Measurements from ENCODE around the gene GOLGA3. TPM values are rescaled to one million over a fixed set of nuclear protein-coding genes. Genes with fewer than 3 reads are reported as not detected.

Gene GOLGA3
- total RNA-seq, 1 donor from 2014 or later, result 109 TPM

DNA sequence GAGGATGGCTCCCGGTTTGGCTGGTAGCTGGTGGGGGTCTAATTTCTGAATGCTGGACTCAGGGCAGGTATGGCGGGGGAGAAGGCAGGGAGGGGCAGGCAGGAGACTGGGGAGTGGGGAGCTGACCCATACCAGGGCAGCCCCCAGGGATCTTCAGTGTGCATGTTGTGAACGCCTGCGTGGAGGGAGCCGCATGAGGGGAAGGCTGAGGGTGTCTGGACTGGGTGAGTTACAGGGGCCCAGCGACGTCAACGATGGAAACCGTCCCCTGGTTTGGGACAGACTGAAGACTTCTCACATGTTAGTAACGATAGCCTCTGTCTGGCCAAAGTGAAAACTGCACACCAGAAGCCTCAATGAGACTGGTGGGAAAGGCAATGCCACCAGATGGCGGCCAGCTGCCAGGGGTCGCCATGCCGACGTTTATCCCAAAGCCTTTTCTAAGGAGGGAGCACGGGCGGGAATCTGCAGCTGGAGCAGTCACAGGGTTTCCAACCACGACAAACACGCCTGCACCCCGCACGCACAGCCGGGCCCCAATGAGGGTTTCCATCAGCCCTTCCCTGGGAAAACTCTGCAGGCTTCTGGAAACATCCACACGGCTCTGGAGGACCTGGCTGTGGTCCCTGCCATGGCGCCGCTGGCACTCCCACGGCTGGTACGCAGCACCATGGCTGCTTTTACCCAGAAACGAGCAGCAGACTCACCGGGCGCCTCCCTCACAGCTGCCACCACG lies 104.0 kb downstream of the GOLGA3 start:
- peak; percentile 9 for DNase-seq (ENCODE audit: low read depth)

GRCh38 chr12:132723764-132724140 lies 104.9 kb downstream of the GOLGA3 start:
- DNase-seq (ENCODE audit: low read depth), result no peak

GRCh38 chr12:132723015-132723763 lies 105.5 kb downstream of the GOLGA3 start:
- DNase-seq (ENCODE audit: low read depth), result peak; percentile 37

DNA sequence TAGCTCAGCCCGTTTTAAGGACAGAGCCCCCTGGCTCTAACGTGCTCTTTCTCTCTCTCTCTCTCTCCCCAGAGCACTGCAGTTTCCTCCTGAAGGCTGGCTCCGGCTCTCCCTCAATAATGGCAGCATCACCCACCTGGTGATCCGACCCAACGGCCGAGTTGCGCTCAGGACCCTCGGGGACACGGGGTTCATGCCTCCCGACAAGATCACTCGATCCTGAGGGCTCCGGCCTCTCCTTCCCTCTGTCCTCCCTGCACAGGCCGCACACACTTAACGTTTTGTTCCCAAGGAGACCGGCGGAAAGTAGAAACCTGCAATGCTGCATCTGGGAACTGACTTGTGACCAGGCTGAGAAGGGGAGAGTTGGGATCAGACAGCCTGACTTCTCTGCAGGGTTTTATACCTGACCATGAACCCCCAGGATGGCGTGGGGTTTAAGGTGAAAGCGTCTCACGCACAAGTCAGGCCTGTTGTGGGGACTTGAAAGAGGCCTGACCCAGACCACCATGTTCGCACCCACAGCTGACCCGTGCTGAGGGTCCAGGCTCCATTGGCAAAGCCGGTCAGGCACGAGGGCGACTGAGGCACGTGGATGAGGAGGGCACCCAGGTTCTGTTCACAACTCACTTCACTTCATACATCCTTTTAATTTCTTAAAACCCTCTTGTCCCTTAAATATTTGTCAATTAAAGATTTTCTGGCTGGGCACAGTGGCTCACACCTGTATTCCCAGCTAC lies 107.9 kb downstream of the GOLGA3 start:
- no peak for DNase-seq (ENCODE audit: low read depth)

DNA sequence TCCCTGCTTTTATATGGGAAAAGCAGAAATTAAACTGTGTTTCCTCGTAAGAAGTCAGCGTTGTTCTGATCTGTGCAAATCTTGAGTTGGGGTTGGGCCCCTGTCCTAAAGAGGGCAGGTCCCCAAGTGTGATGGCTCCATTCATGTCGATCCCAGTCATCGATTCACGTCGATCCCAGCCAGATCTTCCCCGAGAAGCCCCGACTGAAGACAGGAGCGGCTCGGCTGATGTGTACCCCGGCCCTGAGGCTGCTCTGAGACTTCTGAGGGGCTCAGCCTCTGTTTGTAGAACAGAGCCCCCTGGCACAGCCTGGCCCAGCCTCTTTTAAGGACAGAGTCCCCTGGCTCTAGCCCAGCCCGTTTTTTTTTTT lies 108.7 kb downstream of the GOLGA3 start:
- DNase-seq (ENCODE audit: low read depth), result no peak

GRCh38 chr12:132719141-132719953 lies 109.3 kb downstream of the GOLGA3 start:
- no peak for DNase-seq (ENCODE audit: low read depth)

Other genes starting within 250 kb of the GOLGA3 start
- gene LRCOL1, start 218.3 kb downstream of the GOLGA3 start, total RNA-seq, result not detected in 2 replicates
- not detected in 2 replicates for gene P2RX2, start 210.1 kb downstream of the GOLGA3 start, total RNA-seq
- gene POLE, start 141.5 kb downstream of the GOLGA3 start, total RNA-seq, result 9.9 and 11.2 TPM in 2 replicates
- 12.4 and 13.2 TPM in 2 replicates for gene PXMP2, start 141.3 kb downstream of the GOLGA3 start, total RNA-seq
- 42.7 and 43.9 TPM in 2 replicates for gene PGAM5, start 118.0 kb downstream of the GOLGA3 start, total RNA-seq
- gene ANKLE2, start 67.0 kb downstream of the GOLGA3 start, total RNA-seq, result 50.8 and 51.6 TPM in 2 replicates
- 26.6 and 34.8 TPM in 2 replicates for gene CHFR, start 58.7 kb upstream of the GOLGA3 start, total RNA-seq
- 8.9 and 17.3 TPM in 2 replicates for gene ZNF605, start 127.4 kb upstream of the GOLGA3 start, total RNA-seq
- gene ZNF26, start 157.5 kb upstream of the GOLGA3 start, total RNA-seq, result 9.6 and 11.2 TPM in 2 replicates
- gene ZNF84, start 208.6 kb upstream of the GOLGA3 start, total RNA-seq, result 23.0 and 29.3 TPM in 2 replicates

Data from myocyte (in vitro differentiated cells).